ENCODE measurements around the gene PLA2G1B.

DNA sequence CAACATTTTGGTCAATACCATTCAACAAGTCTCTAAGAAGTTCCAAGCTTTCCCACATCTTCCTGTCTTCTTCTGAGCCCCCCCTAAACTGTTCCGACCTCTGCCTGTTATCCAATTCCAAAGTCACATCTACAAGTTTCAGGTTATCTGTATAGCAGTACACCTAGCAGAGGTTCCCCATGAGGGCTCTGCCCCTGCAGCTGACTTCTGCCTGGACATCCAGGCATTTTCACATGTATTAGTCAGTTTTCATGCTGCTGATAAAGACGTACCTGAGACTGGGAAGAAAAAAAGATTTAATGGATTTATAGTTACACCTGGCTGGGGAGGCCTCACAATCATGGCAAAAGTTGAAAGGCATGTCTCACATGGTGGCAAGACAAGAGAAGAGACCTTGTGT, 10.2 kb upstream of the PLA2G1B start:
- TF ChIP-seq EZH2 (IDR thresholded peaks at IDR 0.05; ENCODE audit: insufficient read depth, poor library complexity, severe bottlenecking) (no peak), EZH2phosphoT487 (IDR thresholded peaks at IDR 0.05; ENCODE audit: insufficient read depth, low read depth) (no peak)

Data from GM23248 (cell line).